H9 (cell line): ENCODE results near the gene LRP1B. TPM values are rescaled to one million over a fixed set of nuclear protein-coding genes. Genes with fewer than 3 reads are reported as not detected.

Source experiments
- DNase-seq: peaks from one replicate; pipeline ENCODE4 v3.0.0-alpha.2; 2017
- H2AFZ ChIP-seq: one replicate; pipeline ENCODE4 v1.6.1; 2013; ENCODE audit warnings: mild to moderate bottlenecking, low read length, control low read depth, moderate library complexity
- H2AK5ac ChIP-seq: 2 replicates; pipeline ENCODE4 v1.6.1; 2013; ENCODE audit warnings: low read length, control low read depth, mixed read lengths; ENCODE audit not compliant: insufficient read length
- H2BK120ac ChIP-seq: one replicate; pipeline ENCODE4 v1.6.1; 2013; ENCODE audit warnings: low read depth, mild to moderate bottlenecking, low read length, control low read depth, inconsistent platforms; ENCODE audit not compliant: poor library complexity, severe bottlenecking
- H2BK12ac ChIP-seq: 2 replicates; pipeline ENCODE4 v1.6.1; 2013; ENCODE audit warnings: low read length, control low read depth, mixed read lengths, low read depth; ENCODE audit not compliant: insufficient read length
- H2BK15ac ChIP-seq: 2 replicates; pipeline ENCODE4 v1.6.1; 2013; ENCODE audit warnings: low read depth, low read length, control low read depth
- H2BK20ac ChIP-seq: one replicate; pipeline ENCODE4 v1.6.1; 2013; ENCODE audit warnings: low read depth, mild to moderate bottlenecking, low read length, control low read depth, inconsistent platforms; ENCODE audit not compliant: poor library complexity, severe bottlenecking
- H2BK5ac ChIP-seq: 2 replicates; pipeline ENCODE4 v1.6.1; 2013; ENCODE audit warnings: low read length, control low read depth, mixed read lengths; ENCODE audit not compliant: insufficient read length
- H3K14ac ChIP-seq: 2 replicates; pipeline ENCODE4 v1.6.1; 2013; ENCODE audit warnings: low read length, control low read depth; ENCODE audit not compliant: insufficient read depth
- H3K18ac ChIP-seq: 2 replicates; pipeline ENCODE4 v1.6.1; 2013; ENCODE audit warnings: low read depth, mild to moderate bottlenecking, mixed read lengths, low read length, control low read depth; ENCODE audit not compliant: insufficient read length
- H3K23ac ChIP-seq: 2 replicates; pipeline ENCODE4 v1.6.1; 2013; ENCODE audit warnings: low read length, control low read depth, mixed read lengths, low read depth; ENCODE audit not compliant: insufficient read length
- H3K23me2 ChIP-seq: 2 replicates; pipeline ENCODE4 v1.6.1; 2013; ENCODE audit warnings: low read depth, mild to moderate bottlenecking, mixed read lengths, low read length, control low read depth; ENCODE audit not compliant: insufficient read length, poor library complexity, severe bottlenecking
- H3K27ac ChIP-seq: 2 replicates; pipeline ENCODE4 v1.5.1; 2013; ENCODE audit warnings: low read length, control low read depth, mixed read lengths, low read depth; ENCODE audit not compliant: insufficient read length
- H3K27me3 ChIP-seq: 2 replicates; pipeline ENCODE4 v1.6.1; 2013; ENCODE audit warnings: low read length, control low read depth, inconsistent platforms; ENCODE audit not compliant: insufficient read depth
- H3K4ac ChIP-seq: 2 replicates; pipeline ENCODE4 v1.6.1; 2013; ENCODE audit warnings: low read depth, mild to moderate bottlenecking, control low read depth, inconsistent platforms, low read length, moderate library complexity
- H3K4me1 ChIP-seq: 2 replicates; pipeline ENCODE4 v1.6.1; 2013; ENCODE audit warnings: low read length, control low read depth, inconsistent platforms; ENCODE audit not compliant: insufficient read depth
- H3K4me2 ChIP-seq: 2 replicates; pipeline ENCODE4 v1.6.1; 2013; ENCODE audit warnings: low read length, control low read depth, mixed read lengths; ENCODE audit not compliant: insufficient read length, insufficient read depth
- H3K56ac ChIP-seq: 2 replicates; pipeline ENCODE4 v1.6.1; 2013; ENCODE audit warnings: low read depth, mild to moderate bottlenecking, mixed read lengths, low read length, control low read depth; ENCODE audit not compliant: insufficient read length
- H3K79me1 ChIP-seq: 2 replicates; pipeline ENCODE4 v1.6.1; 2013; ENCODE audit warnings: low read depth, mild to moderate bottlenecking, moderate library complexity, low read length, control low read depth, inconsistent platforms; ENCODE audit not compliant: insufficient read depth, poor library complexity, severe bottlenecking
- H3K79me2 ChIP-seq: 2 replicates; pipeline ENCODE4 v1.6.1; 2013; ENCODE audit warnings: low read length, control low read depth, inconsistent platforms; ENCODE audit not compliant: insufficient read depth
- H3K9ac ChIP-seq: 2 replicates; pipeline ENCODE4 v1.6.1; 2013; ENCODE audit warnings: low read length, control low read depth, mixed read lengths; ENCODE audit not compliant: insufficient read length; ENCODE audit errors: extremely low read depth
- H3K9me3 ChIP-seq: one replicate; pipeline ENCODE4 v1.6.1; 2013; ENCODE audit warnings: low read depth, low read length, inconsistent platforms; ENCODE audit not compliant: control insufficient read depth
- H3T11ph ChIP-seq: one replicate; pipeline ENCODE4 v1.6.1; 2013; ENCODE audit warnings: mild to moderate bottlenecking, low read length, control low read depth, inconsistent platforms
- H4K20me1 ChIP-seq: one replicate; pipeline ENCODE4 v1.6.1; 2013; ENCODE audit not compliant: control insufficient read depth, insufficient read length, insufficient read depth
- H4K5ac ChIP-seq: 2 replicates; pipeline ENCODE4 v1.6.1; 2013; ENCODE audit warnings: low read depth, mild to moderate bottlenecking, mixed read lengths, low read length, control low read depth; ENCODE audit not compliant: insufficient read length
- H4K8ac ChIP-seq: replicated peaks from 2 replicates; pipeline ENCODE4 v1.6.1; 2013; ENCODE audit warnings: low read length, control low read depth, mixed read lengths, low read depth; ENCODE audit not compliant: insufficient read length
- H4K91ac ChIP-seq: 2 replicates; pipeline ENCODE4 v1.6.1; 2013; ENCODE audit warnings: low read depth, mild to moderate bottlenecking, moderate library complexity, mixed read lengths, low read length, control low read depth; ENCODE audit not compliant: insufficient read length
- H3K27ac Mint-ChIP-seq, 3 experiments: 2 replicates in 2 of 3; 3 replicates in 1 of 3; pipeline ENCODE4 v1.8.0; 2020 to 2021; ENCODE audit warnings: mixed read lengths in 3 of 3, mild to moderate bottlenecking in 1 of 3, moderate library complexity in 1 of 3
- H3K27me3 Mint-ChIP-seq: 2 replicates; pipeline ENCODE4 v1.8.0; 2021; ENCODE audit warnings: low read depth, mild to moderate bottlenecking, moderate library complexity, mixed read lengths
- H3K36me3 Mint-ChIP-seq, 3 experiments: 2 replicates in 2 of 3; 3 replicates in 1 of 3; pipeline ENCODE4 v1.8.0; 2020 to 2021; ENCODE audit warnings: low read depth in 3 of 3, mixed read lengths in 3 of 3; ENCODE audit not compliant: insufficient read depth in 1 of 3
- H3K4me1 Mint-ChIP-seq, 2 experiments: 2 replicates each; pipeline ENCODE4 v1.8.0; 2020; ENCODE audit warnings: mixed read lengths in 2 of 2
- H3K4me3 Mint-ChIP-seq, 2 experiments: 2 replicates in 1 of 2; 3 replicates in 1 of 2; pipeline ENCODE4 v1.8.0; 2020 to 2021; ENCODE audit warnings: mild to moderate bottlenecking in 2 of 2, mixed read lengths in 2 of 2, moderate library complexity in 1 of 2
- H3K9me3 Mint-ChIP-seq, 2 experiments: 2 replicates in 1 of 2; 3 replicates in 1 of 2; pipeline ENCODE4 v1.8.0; 2020; ENCODE audit warnings: mild to moderate bottlenecking in 2 of 2, mixed read lengths in 2 of 2, moderate library complexity in 1 of 2
- CTCF ChIP-seq: fragments of 200-600 bp; sonication (generic); conservative IDR thresholded peaks from 3 replicates; pipeline ENCODE4 v1.8.0; 2021; ENCODE audit warnings: antibody characterized with exemption, mild to moderate bottlenecking
- WGBS: extraction: QIAGEN DNeasy Blood & Tissue Kit; methylation state at CpG from one replicate; pipeline ENCODE4 v1.1.7; 2013; ENCODE audit warnings: missing lambda C conversion rate, low lambda C conversion rate, mixed read lengths; ENCODE audit not compliant: insufficient read length; ENCODE audit errors: extremely low coverage; 5-methylcytosine and 5-hydroxymethylcytosine counted together
- total RNA-seq: library from RNA; stranded (reverse); gene quantifications from 2 replicates; pipeline ENCODE4 v1.2.1, GENCODE V29; 2021

The LRP1B gene
- total RNA-seq, 1 experiment from 2014 or later: not detected

DNA sequence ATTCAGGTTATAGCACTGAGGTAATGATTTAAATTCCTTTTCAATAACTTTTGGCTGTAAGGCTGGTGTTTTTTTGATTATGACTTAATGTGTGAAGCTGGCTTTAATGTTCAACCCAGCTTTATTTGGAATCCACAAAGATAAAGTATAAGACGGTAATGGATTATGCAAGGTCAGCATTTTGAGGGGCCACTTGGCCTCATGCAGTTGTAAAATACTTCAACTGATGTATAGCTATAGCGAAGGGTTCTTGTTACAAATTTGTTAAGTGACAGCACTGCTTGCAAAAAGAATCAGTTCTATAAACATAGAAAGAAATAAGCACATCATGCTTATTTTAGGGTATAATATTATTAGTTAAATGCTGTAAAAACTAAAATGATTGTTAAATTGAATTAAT is 36.6 kb downstream of the LRP1B start:
- Histone ChIP-seq H3K4me2 (no peak overlapping the region), H2AK5ac (no peak overlapping the region), H2BK5ac (no peak overlapping the region), H3K27ac (no peak overlapping the region), H3K23ac (no peak overlapping the region), H2AFZ (no peak overlapping the region), H2BK15ac (no peak overlapping the region), H3K79me1 (no peaks in the 10 kb centered on the region), H3K18ac (no peak overlapping the region), H2BK120ac (no peak overlapping the region), H3K79me2 (no peaks in the 10 kb centered on the region), H3K4ac (no peak overlapping the region), H3K9ac (no peak overlapping the region), H2BK12ac (no peak overlapping the region), H3K23me2 (no peaks in the 10 kb centered on the region), H2BK20ac (no peak overlapping the region), H3K56ac (no peak overlapping the region), H3K14ac (no peak overlapping the region), H3K4me1 (no peaks in the 10 kb centered on the region), H4K91ac (no peak overlapping the region), H4K20me1 (no peaks in the 10 kb centered on the region), H4K5ac (no peak overlapping the region), H3K27me3 (no peaks in the 10 kb centered on the region), H4K8ac (no peak overlapping the region), H3T11ph (no peak overlapping the region), H3K9me3 (no peaks in the 10 kb centered on the region)
- Mint-ChIP-seq H3K9me3 (no peaks in the 10 kb centered on the region), H3K27me3 (no peaks in the 10 kb centered on the region), H3K36me3 (no peaks in the 10 kb centered on the region), H3K4me3 (no peak overlapping the region), H3K4me1 (no peaks in the 10 kb centered on the region), H3K27ac (no peak overlapping the region)
- TF ChIP-seq CTCF: no peak
- DNase-seq: no peak
- WGBS: no CpG with 5 or more reads among the region's 2 CpGs
